ENCODE measurements around the gene VPS13D. TPM values are rescaled to one million over a fixed set of nuclear protein-coding genes. Genes with fewer than 3 reads are reported as not detected.

Gene VPS13D
- total RNA-seq, 4 donors from 2014 or later = 88.3 to 123 (median 113) TPM

GRCh38 chr1:12554521-12555305 lies 324.9 kb downstream of the VPS13D start:
- Histone ChIP-seq H3K9me3 (no peaks in the 10 kb centered on the region), H3K4me3 (no peak overlapping the region), H3K4me1 (peaks cover 0 to 18% (median 0%) of the 10 kb centered on the region in 4 donors), H3K27ac (no peak overlapping the region), H3K36me3 (no peaks in the 10 kb centered on the region), H3K27me3 (no peaks in the 10 kb centered on the region)
- no peak for DNase-seq
- no peak for TF ChIP-seq POLR2A (IDR thresholded peaks at IDR 0.05)
- TF ChIP-seq CTCF (IDR thresholded peaks at IDR 0.05) = no peak

- Histone ChIP-seq H3K27ac (peak overlapping the region; percentile 43 to 82 (median 64)), H3K9me3 (no peaks in the 10 kb centered on the region), H3K27me3 (no peaks in the 10 kb centered on the region), H3K4me1 (peaks cover 0 to 11% (median 0%) of the 10 kb centered on the region in 4 donors), H3K36me3 (no peaks in the 10 kb centered on the region), H3K4me3 (no peak overlapping the region)
- DNase-seq = peak in 1 of 3 donors; percentile 16
- TF ChIP-seq POLR2A (IDR thresholded peaks at IDR 0.05) (no peak), CTCF (IDR thresholded peaks at IDR 0.05) (no peak)
Observed at GRCh38 chr1:12555411-12556367, 325.9 kb downstream of the VPS13D start.

- Histone ChIP-seq H3K4me1 (peaks cover 0 to 11% (median 0%) of the 10 kb centered on the region in 4 donors), H3K36me3 (no peaks in the 10 kb centered on the region), H3K27me3 (no peaks in the 10 kb centered on the region), H3K9me3 (no peaks in the 10 kb centered on the region), H3K4me3 (no peak overlapping the region), H3K27ac (peak overlapping the region; percentile 43 to 82 (median 64))
- TF ChIP-seq POLR2A (IDR thresholded peaks at IDR 0.05) (no peak), CTCF (IDR thresholded peaks at IDR 0.05) (no peak)
- peak in 1 of 3 donors; percentile 66 for DNase-seq
Observed at GRCh38 chr1:12556368-12556930, 326.6 kb downstream of the VPS13D start.

- Histone ChIP-seq H3K4me1 (peaks cover 0 to 11% (median 0%) of the 10 kb centered on the region in 4 donors), H3K9me3 (no peaks in the 10 kb centered on the region), H3K36me3 (no peaks in the 10 kb centered on the region), H3K27ac (peak overlapping the region in 2 of 4 donors; percentile 74 to 82), H3K4me3 (no peak overlapping the region), H3K27me3 (no peaks in the 10 kb centered on the region)
- DNase-seq = no peak
- TF ChIP-seq POLR2A (IDR thresholded peaks at IDR 0.05) = no peak
- TF ChIP-seq CTCF (IDR thresholded peaks at IDR 0.05) = no peak
Observed at GRCh38 chr1:12556957-12557935, 327.4 kb downstream of the VPS13D start.

Data from Peyer's patch (tissue), 4 donors.